Astrocyte of the cerebellum (primary cell): ENCODE measurements around the gene BUB1B.
A peak's percentile ranks its signal among the peaks of the same experiment; 100 is the strongest.
"Not testable (repeated sequence)": the region's sequence is repeated elsewhere in the genome, so short reads cannot be mapped to it uniquely, and the experiment has no call there.

Experiments used
- DNase-seq: peaks from one replicate; pipeline ENCODE4 v3.0.0-alpha.2; 2011; ENCODE audit warnings: low read depth
- H3K4me3 ChIP-seq: 2 replicates; pipeline ENCODE4 v1.5.1; 2011; ENCODE audit warnings: mild to moderate bottlenecking, low read depth, low read length, moderate library complexity
- CTCF ChIP-seq: IDR thresholded peaks from 2 replicates; pipeline ENCODE4 v1.5.1; 2012; ENCODE audit warnings: low read length, low read depth, moderate library complexity, mild to moderate bottlenecking; ENCODE audit errors: missing control alignments
- in situ Hi-C: cut with HindIII; loops from 2 replicates; pipeline ENCODE4 v1.10.0; 2017; ENCODE audit warnings: low sequenced_read_pairs

BUB1B gene

GRCh38 chr15:40151991-40152390 is 8.9 kb upstream of the BUB1B start:
- DNase-seq: no peak
- in situ Hi-C loops: loop anchor here (10.0 kb wide), 1 partner anchor 47 kb away; the partner anchor contains the start of gene BMF
- no peak for TF ChIP-seq CTCF

GRCh38 chr15:40154821-40155220 is 6.0 kb upstream of the BUB1B start:
- not testable (repeated sequence) for DNase-seq, H3K4me3 ChIP-seq
- in situ Hi-C loops: loop anchor here (10.0 kb wide), 1 partner anchor 50 kb away; the partner anchor contains the start of gene BMF

More at GRCh38 chr15:40151991-40152390, 8.9 kb upstream of the BUB1B start:
- no peak overlapping the region for H3K4me3 ChIP-seq

- no peak overlapping the region for H3K4me3 ChIP-seq
- DNase-seq: no peak
- no peak for TF ChIP-seq CTCF
- in situ Hi-C loops: loop anchor here (10.0 kb wide), 1 partner anchor 51 kb away; the partner anchor contains the start of gene BMF
Measured at GRCh38 chr15:40155270-40155910, 5.5 kb upstream of the BUB1B start.

GRCh38 chr15:40157778-40158447 is 3.0 kb upstream of the BUB1B start:
- no peak overlapping the region for H3K4me3 ChIP-seq
- TF ChIP-seq CTCF: no peak
- DNase-seq: no peak
- in situ Hi-C loops: loop anchor here (10.0 kb wide), 1 partner anchor 53 kb away; the partner anchor contains the start of gene BMF

- in situ Hi-C loops: no loop called here
- no peak overlapping the region for H3K4me3 ChIP-seq
- DNase-seq: no peak
- no peak for TF ChIP-seq CTCF
Measured at GRCh38 chr15:40160021-40160420, 848 bp upstream of the BUB1B start.

- in situ Hi-C loops: no loop called here
- H3K4me3 ChIP-seq: peak overlapping the region; percentile 86
Measured at GRCh38 chr15:40161693-40162391, 973 bp downstream of the BUB1B start.

More at GRCh38 chr15:40161693-40162391, 973 bp downstream of the BUB1B start:
- no peak for DNase-seq
- no peak for TF ChIP-seq CTCF
